CD4-positive, alpha-beta T cell (primary cell): ENCODE results near the gene RAPGEF6. TPM values are rescaled to one million over a fixed set of nuclear protein-coding genes. Genes with fewer than 3 reads are reported as not detected.
A peak's percentile ranks its signal among the peaks of the same experiment; 100 is the strongest.

Source experiments
- ATAC-seq: fragments of 200-7000 bp; cut with Tn5 transposase; one replicate; pipeline ENCODE4 v1.10.0; 2022; ENCODE audit warnings: mild to moderate bottlenecking; ENCODE audit not compliant: poor library complexity
- CTCF ChIA-PET: fragments of 350-600 bp; sonication (Branson Sonifier 250); formaldehyde crosslinking; loops from one replicate; lab custom pipeline; 2021; ENCODE audit warnings: antibody characterized with exemption, inconsistent platforms; lab: Charles Lee
- POLR2A ChIA-PET: fragments of 350-600 bp; sonication (Branson Sonifier 250); formaldehyde crosslinking; loops from one replicate; lab custom pipeline; 2021; ENCODE audit warnings: antibody characterized with exemption, inconsistent platforms; lab: Charles Lee
- DNase-seq, 14 experiments: peaks; one replicate each; pipeline ENCODE4 v3.0.0-alpha.2; 2013 to 2020; ENCODE audit warnings: mixed read lengths in 2 of 14
- H3K27ac ChIP-seq, 2 donors: one replicate each; pipeline versions ENCODE4 v1.5.1 to v1.7.0; 2013; ENCODE audit warnings: low read length in 2 of 2, low read depth in 1 of 2, mild to moderate bottlenecking in 1 of 2
- H3K27me3 ChIP-seq, 2 experiments: 1 replicate in 1 of 2; 2 replicates in 1 of 2; pipeline versions ENCODE4 v1.6.1 to v1.7.0; 2013; ENCODE audit warnings: low read length in 2 of 2, control low read depth in 1 of 2, mild to moderate bottlenecking in 1 of 2, moderate library complexity in 1 of 2; ENCODE audit not compliant: insufficient read depth in 2 of 2, control insufficient read depth in 1 of 2
- H3K36me3 ChIP-seq: one replicate; pipeline ENCODE4 v1.6.1; 2013; ENCODE audit warnings: low read length, control low read depth; ENCODE audit not compliant: insufficient read depth
- H3K4me1 ChIP-seq: one replicate; pipeline ENCODE4 v1.6.1; 2013; ENCODE audit warnings: low read length, control low read depth; ENCODE audit not compliant: insufficient read depth
- H3K4me3 ChIP-seq: one replicate; pipeline ENCODE4 v1.5.1; 2013; ENCODE audit warnings: mild to moderate bottlenecking, low read length, moderate library complexity
- H3K9me3 ChIP-seq, 2 experiments: 1 replicate in 1 of 2; 2 replicates in 1 of 2; pipeline versions ENCODE4 v1.6.1 to v1.7.0; 2013; ENCODE audit warnings: low read length in 2 of 2, mild to moderate bottlenecking in 2 of 2, control low read depth in 1 of 2, moderate library complexity in 1 of 2; ENCODE audit not compliant: control insufficient read depth in 1 of 2, insufficient read depth in 1 of 2
- H3K27ac Mint-ChIP-seq: one replicate; pipeline ENCODE4 v1.8.0; 2020; ENCODE audit warnings: mixed read lengths
- H3K27me3 Mint-ChIP-seq: one replicate; pipeline ENCODE4 v1.8.0; 2021; ENCODE audit warnings: mixed read lengths
- H3K36me3 Mint-ChIP-seq: one replicate; pipeline ENCODE4 v1.8.0; 2021; ENCODE audit warnings: low read depth, mixed read lengths
- H3K4me1 Mint-ChIP-seq: one replicate; pipeline ENCODE4 v1.8.0; 2021; ENCODE audit warnings: low read depth, mixed read lengths
- H3K4me3 Mint-ChIP-seq: one replicate; pipeline ENCODE4 v1.8.0; 2020; ENCODE audit warnings: mild to moderate bottlenecking, mixed read lengths
- H3K9me3 Mint-ChIP-seq: one replicate; pipeline ENCODE4 v1.8.0; 2020; ENCODE audit warnings: mixed read lengths
- CTCF ChIP-seq: fragments of 200-600 bp; IDR thresholded peaks from one replicate; pipeline ENCODE4 v1.8.0; 2022; ENCODE audit warnings: antibody characterized with exemption, mild to moderate bottlenecking
- intact Hi-C, 2 experiments: fragments of 100-400 bp; cut with DNase I in 1 of 2; cut with micrococcal nuclease in 1 of 2; formaldehyde crosslinking; loops; one replicate each; pipeline versions ENCODE4 v1.15.1 to v1.9.0; 2023 to 2025; cut with DNase I, micrococcal nuclease
- total RNA-seq, 174 experiments: library from RNA in 2 of 174; stranded (reverse) in 2 of 174; gene quantifications; one replicate each; pipeline ENCODE4 v1.2.3 and lab custom pipeline; 2021 to 2026

The RAPGEF6 gene
- total RNA-seq, 2 experiments from 2014 or later, result 83.3 to 91.4 TPM

- H3K36me3 ChIP-seq, result peaks cover 39% of the 10 kb centered on the region
- H3K9me3 ChIP-seq, result no peaks in the 10 kb centered on the region
- DNase-seq (no peak), ATAC-seq (no peak)
- Mint-ChIP-seq H3K36me3 (peaks cover 80% of the 10 kb centered on the region), H3K9me3 (no peaks in the 10 kb centered on the region), H3K4me1 (peaks cover 78% of the 10 kb centered on the region), H3K27me3 (no peaks in the 10 kb centered on the region), H3K4me3 (peak overlapping the region; percentile 67), H3K27ac (peak overlapping the region; percentile 84)
- POLR2A ChIA-PET, result interaction anchor here (1.1 to 1.8 kb wide), 2 partner anchors 18 to 20 kb away, joined by 4 to 8 read pairs; no protein-coding TSS in a partner anchor
- H3K4me1 ChIP-seq, result peaks cover 27% of the 10 kb centered on the region
- no peak for TF ChIP-seq CTCF
- intact Hi-C loops, result no loop called here
- H3K27ac ChIP-seq, result no peak overlapping the region
- H3K27me3 ChIP-seq, result no peaks in the 10 kb centered on the region
- CTCF ChIA-PET, result no interaction called here
- H3K4me3 ChIP-seq, result no peak overlapping the region
Observed at GRCh38 chr5:131511934-131512333, 123.1 kb downstream of the RAPGEF6 start.

GRCh38 chr5:131509801-131510200, 125.2 kb downstream of the RAPGEF6 start:
- CTCF ChIA-PET, result interaction anchor here (1.2 kb wide), 1 partner anchor 46 kb away, joined by 3 read pairs; no protein-coding TSS in a partner anchor
- Mint-ChIP-seq H3K9me3 (no peaks in the 10 kb centered on the region), H3K27me3 (no peaks in the 10 kb centered on the region), H3K4me1 (peaks cover 62% of the 10 kb centered on the region), H3K36me3 (peaks cover 76% of the 10 kb centered on the region), H3K27ac (peak overlapping the region; percentile 2), H3K4me3 (no peak overlapping the region)
- DNase-seq (no peak), ATAC-seq (no peak)
- H3K27ac ChIP-seq, result no peak overlapping the region
- peaks cover 61% of the 10 kb centered on the region for H3K36me3 ChIP-seq
- intact Hi-C loops, result no loop called here
- H3K9me3 ChIP-seq, result no peaks in the 10 kb centered on the region
- no peaks in the 10 kb centered on the region for H3K27me3 ChIP-seq
- H3K4me1 ChIP-seq, result peaks cover 14% of the 10 kb centered on the region
- TF ChIP-seq CTCF, result no peak
- H3K4me3 ChIP-seq, result no peak overlapping the region
- POLR2A ChIA-PET, result interaction anchor here (0.6 kb wide), 1 partner anchor 11 kb away, joined by 3 read pairs; no protein-coding TSS in a partner anchor

GRCh38 chr5:131505237-131505908, 129.7 kb downstream of the RAPGEF6 start:
- Mint-ChIP-seq H3K27me3 (no peaks in the 10 kb centered on the region), H3K4me3 (no peak overlapping the region), H3K27ac (peak overlapping the region; percentile 52), H3K36me3 (peaks cover 90% of the 10 kb centered on the region), H3K4me1 (peaks cover 57% of the 10 kb centered on the region), H3K9me3 (no peaks in the 10 kb centered on the region)
- ChIA-PET POLR2A (interaction anchor here (0.6 to 0.8 kb wide), 2 partner anchors 16 to 23 kb away, joined by 3 read pairs; no protein-coding TSS in a partner anchor), CTCF (interaction anchor here (0.8 to 1.7 kb wide), 4 partner anchors 10 to 60 kb away, joined by 3 to 4 read pairs (median 3); no protein-coding TSS in a partner anchor)
- Histone ChIP-seq H3K4me1 (no peaks in the 10 kb centered on the region), H3K36me3 (peaks cover 85% of the 10 kb centered on the region), H3K27ac (no peak overlapping the region), H3K27me3 (no peaks in the 10 kb centered on the region), H3K4me3 (no peak overlapping the region), H3K9me3 (no peaks in the 10 kb centered on the region)
- DNase-seq, result no peak
- no peak for ATAC-seq
- intact Hi-C loops, result no loop called here
- no peak for TF ChIP-seq CTCF
